DMS53 (cell line): ENCODE results near the gene SEL1L.
A peak's percentile ranks its signal among the peaks of the same experiment; 100 is the strongest.
"Not testable (repeated sequence)": the region's sequence is repeated elsewhere in the genome, so short reads cannot be mapped to it uniquely, and the experiment has no call there.

Source experiments
- DNase-seq: peaks from one replicate; lab custom pipeline; 2025; lab: John Stamatoyannopoulos, UW

SEL1L gene

GRCh38 chr14:81447021-81447764 lies 86.5 kb downstream of the SEL1L start:
- no peak for DNase-seq

GRCh38 chr14:81446279-81447007 lies 87.2 kb downstream of the SEL1L start:
- no peak for DNase-seq

DNA sequence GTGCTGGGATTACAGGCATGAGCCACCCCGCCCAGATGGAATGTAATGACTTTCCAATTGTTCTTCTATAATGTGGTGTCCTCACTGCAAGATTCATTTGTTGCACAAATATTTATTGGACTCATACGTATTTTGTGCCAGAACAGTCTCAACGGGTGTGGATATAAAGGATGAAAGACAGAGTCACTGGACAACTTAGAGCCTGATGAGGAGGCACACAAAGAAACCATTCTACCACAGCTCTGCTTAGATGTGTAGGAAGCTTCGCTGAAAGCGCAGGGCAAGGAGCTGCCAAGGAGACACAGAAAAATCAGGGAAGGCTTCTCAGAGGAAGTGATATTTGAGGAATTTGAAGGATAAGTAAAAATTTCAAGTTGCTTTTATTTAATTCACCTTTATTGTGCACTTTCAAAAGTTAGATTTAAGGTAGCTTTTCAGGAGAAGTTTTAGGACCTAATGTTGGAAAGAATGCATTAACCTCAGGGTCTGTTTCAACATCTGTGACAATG lies 92.0 kb downstream of the SEL1L start:
- no peak for DNase-seq

DNA sequence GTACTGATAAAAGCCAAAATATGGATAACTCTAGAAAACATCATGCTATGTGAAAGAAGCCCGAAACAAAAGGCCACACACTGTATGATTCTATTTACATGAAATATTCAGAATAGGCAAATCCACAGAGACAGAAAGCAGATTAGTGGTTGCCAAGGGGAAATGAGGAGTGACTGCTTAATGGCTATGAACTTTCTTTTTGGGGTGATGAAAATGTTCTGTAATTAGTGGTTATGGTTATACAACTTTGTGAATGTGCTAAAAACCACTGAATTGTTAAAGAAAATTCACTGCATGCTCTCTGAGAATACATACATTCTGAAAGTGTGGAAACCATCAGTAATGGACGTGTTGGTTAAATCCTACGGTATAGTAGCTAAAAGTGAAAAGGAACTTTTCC lies 93.6 kb downstream of the SEL1L start:
- no peak for DNase-seq

GRCh38 chr14:81437244-81437643 lies 96.4 kb downstream of the SEL1L start:
- no peak for DNase-seq

- peak; percentile 91 for DNase-seq
Observed at GRCh38 chr14:81436296-81437138, 97.1 kb downstream of the SEL1L start.

GRCh38 chr14:81435391-81436295 lies 98.0 kb downstream of the SEL1L start:
- DNase-seq = peak; percentile 88

- no peak for DNase-seq
Observed at GRCh38 chr14:81435048-81435390, 98.6 kb downstream of the SEL1L start.

GRCh38 chr14:81434230-81434629 lies 99.4 kb downstream of the SEL1L start:
- DNase-seq = no peak

DNA sequence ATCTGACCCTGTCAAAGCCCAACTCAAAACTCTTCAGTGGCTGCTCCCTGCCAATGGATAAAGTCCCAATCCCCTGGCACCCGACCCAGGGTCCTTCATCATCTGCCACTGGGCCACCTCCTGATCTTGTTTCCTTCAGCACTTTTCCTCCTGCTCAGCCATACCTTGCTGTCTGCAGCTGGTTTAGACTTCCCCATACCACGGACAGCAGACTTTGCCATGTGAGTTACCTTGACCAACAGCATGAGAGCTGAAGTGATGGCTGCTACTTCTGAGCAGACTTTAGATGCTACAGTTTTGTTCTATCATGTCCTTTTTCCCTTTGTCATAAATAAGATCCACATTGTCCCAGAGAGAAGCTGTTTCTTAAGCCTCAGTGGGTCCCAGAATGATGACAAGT lies 100.3 kb downstream of the SEL1L start:
- no peak for DNase-seq

GRCh38 chr14:81432219-81432661 lies 101.4 kb downstream of the SEL1L start:
- DNase-seq = no peak

DNA sequence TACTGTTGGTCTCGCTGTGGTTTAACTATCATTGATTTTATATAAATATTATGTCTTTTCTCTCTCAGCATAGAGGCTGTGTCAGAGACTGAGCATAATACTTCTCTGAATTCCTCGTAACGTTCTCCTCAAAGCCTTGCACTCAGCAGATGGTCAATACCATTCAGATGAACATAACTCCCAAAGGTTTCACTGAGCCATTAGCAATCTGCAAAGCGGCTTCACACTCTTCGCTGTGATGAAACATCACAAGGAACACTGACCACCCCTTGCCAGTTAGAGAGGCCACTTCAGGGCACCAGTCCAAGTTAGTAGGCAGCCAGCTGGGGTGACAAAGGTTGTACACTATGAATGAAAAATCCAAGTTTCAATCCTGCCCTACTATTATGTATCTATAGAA lies 103.4 kb downstream of the SEL1L start:
- DNase-seq = no peak

- DNase-seq = not testable (repeated sequence)
Observed at GRCh38 chr14:81429749-81430148, 103.9 kb downstream of the SEL1L start.

DNA sequence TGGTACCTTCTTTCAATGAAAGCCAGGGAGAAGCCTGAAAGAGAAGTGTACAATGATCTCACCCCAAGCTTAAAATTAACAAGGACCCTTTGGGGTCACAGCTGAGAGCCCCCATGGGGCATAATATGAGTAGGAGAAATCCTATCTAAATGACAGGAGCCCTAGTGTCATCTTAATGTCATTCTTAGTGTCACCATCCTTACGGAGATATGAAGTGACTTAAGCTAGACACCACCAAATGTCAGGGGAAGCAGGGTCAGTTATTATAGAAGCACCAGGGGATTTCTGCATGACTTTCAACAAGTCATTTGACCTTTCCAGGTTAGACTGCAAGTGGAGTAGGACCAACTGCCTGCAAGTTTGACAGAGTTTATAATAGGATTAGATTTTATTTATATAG lies 104.6 kb downstream of the SEL1L start:
- no peak for DNase-seq

- no peak for DNase-seq
Observed at GRCh38 chr14:81427348-81428058, 106.2 kb downstream of the SEL1L start.

GRCh38 chr14:81423504-81423903 lies 110.1 kb downstream of the SEL1L start:
- no peak for DNase-seq
